AG08396 (cell line): Measurements from ENCODE around the gene LSM14A.
"Not testable (repeated sequence)": the region's sequence is repeated elsewhere in the genome, so short reads cannot be mapped to it uniquely, and the experiment has no call there.

Experiments
- DNase-seq: peaks from one replicate; pipeline ENCODE4 v3.0.0; 2012; ENCODE audit warnings: low spot score, mixed read lengths

The LSM14A gene

GRCh38 chr19:34159541-34159940, 12.8 kb upstream of the LSM14A start:
- not testable (repeated sequence) for DNase-seq

GRCh38 chr19:34161902-34162301, 10.4 kb upstream of the LSM14A start:
- not testable (repeated sequence) for DNase-seq

- DNase-seq = no peak
Measured at GRCh38 chr19:34165295-34165738, 7.0 kb upstream of the LSM14A start.

- not testable (repeated sequence) for DNase-seq
Measured at GRCh38 chr19:34169475-34170199, 2.7 kb upstream of the LSM14A start.

- DNase-seq = peak; percentile 77
Measured at GRCh38 chr19:34171539-34171876, 796 bp upstream of the LSM14A start.

- DNase-seq = peak; percentile 38
Measured at GRCh38 chr19:34172661-34173192, 423 bp downstream of the LSM14A start.

DNA sequence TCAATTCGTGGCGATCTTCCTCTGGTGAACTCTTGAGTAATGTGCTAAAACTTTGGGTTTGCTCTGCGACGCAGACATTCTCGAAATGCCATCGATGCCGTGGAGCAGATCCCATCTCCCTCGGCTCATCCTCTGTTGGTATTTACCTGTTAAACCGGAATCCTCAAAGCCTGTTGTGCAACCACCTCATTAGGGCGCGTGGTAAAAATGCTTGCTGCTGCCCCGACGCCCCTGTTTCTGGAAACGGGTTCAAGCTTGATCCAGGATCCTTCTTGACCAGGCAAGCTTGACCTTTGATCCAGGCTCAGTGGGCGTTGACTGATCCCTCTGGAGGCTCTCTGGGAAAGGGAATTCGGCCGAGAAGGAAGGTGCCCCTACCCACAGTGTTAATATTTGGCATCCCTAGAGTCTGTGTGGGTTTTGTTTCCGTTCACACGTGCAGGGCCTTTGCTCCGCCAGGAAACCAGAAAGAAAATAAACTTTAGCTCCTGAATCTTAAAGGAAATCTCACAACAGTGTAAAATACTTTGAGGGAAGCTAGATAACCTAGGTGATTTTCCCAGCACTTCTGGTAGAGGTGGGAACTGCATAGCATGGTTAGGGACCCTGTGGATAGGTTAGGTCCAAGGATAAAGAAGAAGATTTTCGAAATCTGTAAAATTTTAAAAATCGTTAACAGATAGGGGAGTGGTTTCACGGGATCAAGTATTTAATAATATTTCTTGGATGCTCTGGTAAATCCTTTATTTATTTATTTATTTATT, 1.1 kb downstream of the LSM14A start:
- peak; percentile 43 for DNase-seq

DNA sequence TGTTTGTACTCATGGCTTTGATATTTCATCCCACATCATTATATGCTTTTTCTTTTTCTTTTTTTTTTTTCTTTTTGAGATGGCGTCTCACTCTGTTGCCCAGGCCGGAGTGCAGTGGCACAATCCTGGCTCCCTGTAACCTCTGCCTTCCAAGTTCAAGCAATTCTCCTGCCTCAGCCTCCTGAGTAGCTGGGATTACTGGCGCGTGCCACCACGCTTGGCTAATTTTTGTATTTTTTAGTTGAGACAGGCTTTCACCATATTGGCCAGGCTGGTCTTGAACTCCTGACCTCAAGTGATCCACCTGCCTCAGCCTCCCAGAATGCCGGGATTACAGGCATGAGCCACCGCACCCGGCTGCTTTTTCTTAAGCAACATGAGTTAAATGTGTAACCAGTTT, 2.9 kb downstream of the LSM14A start:
- DNase-seq = not testable (repeated sequence)

DNA sequence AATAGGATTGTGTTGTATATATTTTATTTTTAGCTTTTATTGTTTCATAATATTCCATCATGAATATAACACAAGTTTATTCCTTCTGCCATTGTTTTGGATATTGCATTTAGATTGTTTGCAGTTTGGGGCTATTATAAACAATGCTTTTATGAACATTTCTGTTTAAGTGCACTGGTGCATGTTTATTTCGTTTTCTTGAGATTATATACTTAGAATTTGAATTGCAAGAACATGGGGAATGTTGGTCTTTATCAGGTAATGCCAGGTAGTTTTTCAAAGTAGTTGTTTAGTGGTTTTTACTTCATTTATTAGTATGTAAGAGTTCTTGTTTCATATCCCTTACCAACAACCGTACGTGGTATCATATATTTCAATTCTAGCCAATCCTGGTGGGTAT, 4.3 kb downstream of the LSM14A start:
- no peak for DNase-seq

DNA sequence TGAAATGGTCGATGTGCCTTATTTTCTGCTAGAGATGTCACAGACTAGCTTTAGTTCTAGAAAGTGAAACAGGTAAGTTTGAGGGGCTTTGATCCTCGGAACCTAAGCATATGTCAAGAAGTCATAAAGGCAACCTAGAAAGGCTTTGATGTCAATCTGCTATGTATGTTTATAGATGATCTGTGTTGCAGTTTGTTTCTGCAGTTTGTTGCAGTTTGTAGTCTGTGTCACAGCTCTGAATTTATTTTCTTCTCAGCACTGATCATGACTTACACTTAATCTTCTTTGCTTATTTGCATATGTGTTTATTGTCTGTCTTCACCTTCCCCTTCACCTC, 5.9 kb downstream of the LSM14A start:
- no peak for DNase-seq

- DNase-seq = no peak
Measured at GRCh38 chr19:34179066-34179465, 6.8 kb downstream of the LSM14A start.

GRCh38 chr19:34180273-34180672, 8.0 kb downstream of the LSM14A start:
- no peak for DNase-seq

DNA sequence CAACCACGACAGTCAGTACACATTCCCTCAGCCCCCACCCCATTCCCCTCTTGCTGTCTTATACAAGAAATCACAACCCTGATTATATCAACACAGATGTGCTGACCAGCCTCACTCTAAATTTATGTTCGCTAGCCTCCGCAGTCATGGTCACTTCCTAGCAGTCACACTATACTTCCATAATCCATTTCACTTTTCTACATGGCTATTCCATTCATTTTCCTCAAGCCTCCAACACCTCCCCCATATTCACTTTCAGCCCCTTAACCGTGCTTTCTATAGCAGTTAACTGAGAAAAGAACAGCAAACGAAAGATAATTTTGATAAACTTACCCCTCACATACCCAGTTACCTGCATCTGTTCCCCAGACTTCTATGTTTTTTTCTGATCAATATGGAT, 8.4 kb downstream of the LSM14A start:
- DNase-seq = no peak

DNA sequence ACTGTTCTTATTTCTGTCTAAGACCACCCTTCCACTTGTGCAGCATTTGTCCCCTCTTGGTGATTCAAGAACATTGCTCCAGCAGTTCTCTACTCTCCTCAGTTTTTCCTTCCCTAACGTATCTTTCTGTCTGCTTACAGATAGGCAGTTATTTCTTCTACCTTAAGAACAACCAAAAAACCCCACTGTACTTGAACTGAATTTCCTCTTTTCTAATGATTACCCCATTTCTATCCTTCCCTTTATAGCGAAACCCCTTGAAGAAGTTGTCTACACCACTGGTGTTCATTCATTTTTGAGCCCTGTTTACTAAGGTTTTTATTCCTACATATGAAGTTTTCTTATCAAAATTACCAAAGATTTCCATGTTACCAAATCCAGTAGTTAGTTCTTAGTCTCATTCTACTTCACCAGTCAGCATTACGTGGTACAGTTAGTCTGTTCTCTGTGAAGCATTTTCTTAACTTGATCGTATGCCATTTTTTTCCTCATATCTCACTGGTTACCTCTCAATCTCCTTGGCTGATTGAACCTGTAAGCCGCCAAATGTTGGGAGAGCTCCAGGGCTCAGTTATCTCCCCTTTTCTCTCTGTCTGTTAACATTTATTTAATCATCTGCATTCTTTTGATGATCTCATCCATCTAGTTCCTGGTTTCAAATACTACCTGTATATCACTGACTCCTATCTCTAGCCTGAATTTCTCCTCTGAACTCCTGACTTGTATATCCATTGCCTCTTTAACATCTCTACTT, 9.0 kb downstream of the LSM14A start:
- DNase-seq = no peak

DNA sequence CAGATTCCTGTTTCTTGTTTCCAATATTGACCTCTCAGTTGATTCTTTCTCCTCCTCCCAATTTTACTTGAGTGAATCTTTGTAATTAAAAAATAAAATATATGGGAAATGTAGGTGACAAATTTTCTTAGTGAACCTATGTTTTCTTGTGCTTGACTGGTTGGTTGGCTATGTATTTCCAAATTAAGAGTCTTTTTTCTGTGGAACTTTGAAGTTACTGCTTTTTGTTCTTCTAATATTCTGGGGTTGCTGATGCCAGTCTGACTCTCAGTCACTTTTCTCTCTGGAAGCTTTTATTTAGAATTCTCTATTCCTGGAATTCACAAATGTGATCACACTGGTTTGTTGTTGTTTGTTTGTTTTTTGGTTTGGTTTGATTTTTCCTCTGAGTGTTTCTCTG, 9.8 kb downstream of the LSM14A start:
- no peak for DNase-seq

DNA sequence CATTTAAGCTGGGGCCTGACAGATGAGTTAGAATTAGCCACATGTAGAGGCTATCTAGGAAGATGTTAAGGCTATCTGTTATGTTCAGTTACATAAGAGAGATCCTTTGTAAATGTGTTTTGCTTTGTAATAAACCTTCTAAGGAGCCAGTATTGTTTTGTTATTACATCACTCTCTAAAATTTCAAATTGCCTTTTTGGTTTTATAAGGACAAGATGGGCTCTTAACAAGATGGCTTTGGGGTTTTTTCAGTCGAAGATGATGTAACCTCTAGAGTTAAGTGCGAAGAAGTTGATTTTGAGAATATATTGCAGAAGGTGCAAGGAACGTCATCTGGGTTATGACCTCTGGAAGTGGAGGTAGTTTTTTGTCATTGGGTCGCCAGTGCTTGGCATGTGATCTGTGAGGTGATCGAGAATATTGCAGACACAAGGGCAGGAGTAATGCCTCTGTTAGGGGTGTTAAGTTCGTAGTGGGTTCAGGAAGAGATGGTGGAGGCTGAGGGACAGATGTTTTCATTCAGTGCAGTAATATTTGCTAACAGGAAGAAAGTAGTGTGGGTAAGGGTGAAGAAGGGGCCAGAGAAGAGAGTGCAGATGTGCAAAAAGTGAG, 12.7 kb downstream of the LSM14A start:
- DNase-seq = no peak

- no peak for DNase-seq
Measured at GRCh38 chr19:34186205-34186604, 13.9 kb downstream of the LSM14A start.

- no peak for DNase-seq
Measured at GRCh38 chr19:34187011-34187410, 14.7 kb downstream of the LSM14A start.

- DNase-seq = no peak
Measured at GRCh38 chr19:34188408-34188807, 16.1 kb downstream of the LSM14A start.

GRCh38 chr19:34189199-34189916, 17.1 kb downstream of the LSM14A start:
- no peak for DNase-seq

DNA sequence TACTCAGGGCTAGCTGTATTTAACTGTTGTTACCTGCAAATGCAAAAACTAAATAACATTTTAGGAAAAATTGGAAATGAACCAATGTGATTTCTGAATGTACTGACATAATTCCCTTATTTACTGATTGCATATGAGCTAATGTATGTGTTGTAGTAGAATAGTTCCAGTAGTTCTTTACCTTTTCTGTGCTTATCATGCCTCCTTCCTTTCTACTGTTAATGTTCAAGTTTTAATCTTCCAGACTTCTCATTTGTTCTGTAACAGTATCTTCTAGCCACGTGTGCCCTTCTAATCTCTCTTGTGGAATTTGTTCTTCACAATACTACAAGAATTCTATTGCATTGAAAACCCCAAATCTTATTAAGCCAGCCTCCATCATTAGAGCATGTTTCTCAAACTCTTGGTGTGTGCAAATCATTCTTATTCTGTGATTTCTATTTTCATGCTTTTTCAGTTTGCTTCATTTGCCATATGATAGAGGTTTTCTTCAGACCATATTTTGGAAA, 17.7 kb downstream of the LSM14A start:
- DNase-seq = no peak
